Loucy (cell line): Measurements from ENCODE around the gene FBXO9.

Experiments
- H2AFZ ChIP-seq: fragments of 200-600 bp; sonication (generic); 2 replicates; pipeline ENCODE4 v1.6.0; 2016; ENCODE audit warnings: antibody characterized with exemption, mild to moderate bottlenecking, low read length, moderate library complexity
- H3F3A ChIP-seq: fragments of 200-600 bp; 2 replicates; pipeline ENCODE4 v1.6.0; 2016; ENCODE audit warnings: antibody characterized with exemption, low read depth, mild to moderate bottlenecking
- H3K27me3 ChIP-seq: fragments of 200-600 bp; sonication (generic); 2 replicates; pipeline ENCODE4 v1.6.1; 2014; ENCODE audit warnings: low read length, mild to moderate bottlenecking; ENCODE audit not compliant: insufficient read depth, poor library complexity, severe bottlenecking
- H3K36me3 ChIP-seq: fragments of 200-600 bp; sonication (generic); 2 replicates; pipeline ENCODE4 v1.6.1; 2016; ENCODE audit warnings: low read length; ENCODE audit not compliant: insufficient read depth
- H3K4me1 ChIP-seq: fragments of 200-600 bp; sonication (generic); 2 replicates; pipeline ENCODE4 v1.5.1; 2014; ENCODE audit warnings: low read length, mild to moderate bottlenecking; ENCODE audit not compliant: insufficient read depth, poor library complexity, severe bottlenecking
- H3K4me2 ChIP-seq: fragments of 200-600 bp; sonication (generic); 2 replicates; pipeline ENCODE4 v1.6.0; 2014; ENCODE audit warnings: antibody characterized with exemption, low read length, low read depth, mild to moderate bottlenecking; ENCODE audit not compliant: poor library complexity, severe bottlenecking
- H3K4me3 ChIP-seq: fragments of 200-600 bp; sonication (generic); 2 replicates; pipeline ENCODE4 v1.5.1; 2014; ENCODE audit warnings: low read length, mild to moderate bottlenecking, mixed read lengths; ENCODE audit not compliant: poor library complexity, severe bottlenecking
- H3K79me2 ChIP-seq: fragments of 200-600 bp; sonication (generic); 2 replicates; pipeline ENCODE4 v1.6.1; 2014; ENCODE audit warnings: low read length; ENCODE audit not compliant: insufficient read depth
- H3K9ac ChIP-seq: fragments of 200-600 bp; sonication (generic); 2 replicates; pipeline ENCODE4 v1.6.0; 2014; ENCODE audit warnings: mild to moderate bottlenecking, low read depth, low read length, moderate library complexity; ENCODE audit not compliant: poor library complexity, severe bottlenecking
- H3K9me2 ChIP-seq: fragments of 200-600 bp; sonication (generic); replicated peaks from 2 replicates; pipeline ENCODE4 v1.6.1; 2016; ENCODE audit warnings: low read depth, low read length, mixed read lengths
- H3K9me3 ChIP-seq: fragments of 200-600 bp; sonication (generic); 2 replicates; pipeline ENCODE4 v1.6.1; 2014; ENCODE audit warnings: mild to moderate bottlenecking, antibody characterized with exemption, low read length, low read depth; ENCODE audit not compliant: insufficient read depth
- H4K20me1 ChIP-seq: fragments of 200-600 bp; sonication (generic); 2 replicates; pipeline ENCODE4 v1.6.0; 2014; ENCODE audit warnings: antibody characterized with exemption, low read length, mild to moderate bottlenecking; ENCODE audit not compliant: insufficient read depth, poor library complexity, severe bottlenecking
- EZH2phosphoT487 ChIP-seq: fragments of 200-600 bp; IDR thresholded peaks from 2 replicates; pipeline ENCODE4 v1.6.1; 2018; ENCODE audit warnings: antibody characterized with exemption, mild to moderate bottlenecking, moderate library complexity, borderline replicate concordance
- TF ChIP-seq, protein P1 (sequence below): fragments of 200-600 bp; sonication (generic); conservative IDR thresholded peaks from 2 replicates; pipeline ENCODE4 v1.5.1; 2014; ENCODE audit warnings: mild to moderate bottlenecking, antibody characterized with exemption, low read length

FBXO9 gene

DNA sequence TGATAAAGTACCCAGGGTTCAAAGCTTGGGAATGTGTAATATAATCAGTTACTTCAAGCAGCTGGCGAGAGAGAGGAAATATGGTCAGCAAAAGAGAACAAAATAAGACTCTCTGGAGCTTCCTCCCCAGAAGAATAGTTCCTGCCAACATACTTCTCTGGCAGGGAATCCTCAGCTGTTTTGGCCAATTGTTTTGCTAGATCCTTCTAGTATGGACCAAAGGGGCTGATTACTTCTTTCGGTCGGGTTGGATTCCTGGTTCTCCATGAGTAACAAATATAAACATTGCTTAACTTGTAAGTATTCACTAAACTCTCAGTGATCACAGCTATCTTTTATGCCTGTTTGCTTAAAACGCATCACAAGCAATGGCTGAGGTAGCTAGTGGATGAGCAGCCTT is 31.4 kb upstream of the FBXO9 start:
- Histone ChIP-seq H3K4me3 (no peak overlapping the region), H3K79me2 (no peaks in the 10 kb centered on the region), H4K20me1 (no peaks in the 10 kb centered on the region), H2AFZ (no peak overlapping the region), H3K27me3 (no peaks in the 10 kb centered on the region), H3K36me3 (peaks cover 34% of the 10 kb centered on the region), H3K9me3 (no peaks in the 10 kb centered on the region), H3K9ac (no peak overlapping the region), H3K9me2 (no peaks in the 10 kb centered on the region), H3K4me2 (no peak overlapping the region), H3K4me1 (no peaks in the 10 kb centered on the region), H3F3A (no peaks in the 10 kb centered on the region)
- TF ChIP-seq, protein P1, sequence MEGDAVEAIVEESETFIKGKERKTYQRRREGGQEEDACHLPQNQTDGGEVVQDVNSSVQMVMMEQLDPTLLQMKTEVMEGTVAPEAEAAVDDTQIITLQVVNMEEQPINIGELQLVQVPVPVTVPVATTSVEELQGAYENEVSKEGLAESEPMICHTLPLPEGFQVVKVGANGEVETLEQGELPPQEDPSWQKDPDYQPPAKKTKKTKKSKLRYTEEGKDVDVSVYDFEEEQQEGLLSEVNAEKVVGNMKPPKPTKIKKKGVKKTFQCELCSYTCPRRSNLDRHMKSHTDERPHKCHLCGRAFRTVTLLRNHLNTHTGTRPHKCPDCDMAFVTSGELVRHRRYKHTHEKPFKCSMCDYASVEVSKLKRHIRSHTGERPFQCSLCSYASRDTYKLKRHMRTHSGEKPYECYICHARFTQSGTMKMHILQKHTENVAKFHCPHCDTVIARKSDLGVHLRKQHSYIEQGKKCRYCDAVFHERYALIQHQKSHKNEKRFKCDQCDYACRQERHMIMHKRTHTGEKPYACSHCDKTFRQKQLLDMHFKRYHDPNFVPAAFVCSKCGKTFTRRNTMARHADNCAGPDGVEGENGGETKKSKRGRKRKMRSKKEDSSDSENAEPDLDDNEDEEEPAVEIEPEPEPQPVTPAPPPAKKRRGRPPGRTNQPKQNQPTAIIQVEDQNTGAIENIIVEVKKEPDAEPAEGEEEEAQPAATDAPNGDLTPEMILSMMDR: no peak
- TF ChIP-seq EZH2phosphoT487: no peak

DNA sequence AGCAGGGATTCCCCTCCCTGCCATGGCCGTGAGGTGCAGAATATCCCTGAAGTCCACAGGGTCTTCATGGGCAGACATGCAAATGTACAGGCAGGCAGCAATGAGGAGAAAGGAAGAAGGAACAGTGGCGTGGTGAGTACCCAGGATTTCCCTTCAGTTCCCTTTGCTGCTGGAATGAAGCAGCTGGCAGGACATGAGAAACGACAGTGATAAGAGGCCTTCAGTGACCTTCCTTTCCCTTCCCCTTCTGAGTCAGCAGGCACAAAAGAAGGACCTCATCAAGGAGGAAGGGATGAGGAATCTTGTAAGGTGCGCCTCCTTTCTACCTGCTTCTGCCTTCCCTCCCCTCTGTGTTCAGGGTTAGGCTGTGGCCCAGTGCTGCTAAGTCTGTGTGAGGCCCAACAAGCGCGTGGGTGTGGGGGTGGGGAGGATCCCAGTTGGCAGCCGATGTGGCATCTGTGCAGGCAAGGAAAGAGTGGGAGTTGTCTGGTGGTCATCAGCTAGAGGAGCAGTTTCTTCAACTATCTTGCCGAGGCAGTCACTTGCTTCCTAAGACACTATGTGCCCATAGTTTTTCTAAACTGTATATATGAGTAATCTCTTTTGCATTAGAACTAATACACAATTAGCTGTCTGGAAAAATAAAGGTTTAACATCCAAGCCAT is 29.5 kb upstream of the FBXO9 start:
- no peak overlapping the region for H3K4me3 ChIP-seq
- no peaks in the 10 kb centered on the region for H3K79me2 ChIP-seq
- TF ChIP-seq EZH2phosphoT487: no peak
- TF ChIP-seq, protein P1: no peak
- no peaks in the 10 kb centered on the region for H4K20me1 ChIP-seq
- H3K9me2 ChIP-seq: no peaks in the 10 kb centered on the region
- no peaks in the 10 kb centered on the region for H3K4me1 ChIP-seq
- peaks cover 35% of the 10 kb centered on the region; the same call in 1 of the 2 replicates for H3K36me3 ChIP-seq
- H3K9ac ChIP-seq: no peak overlapping the region
- H3K27me3 ChIP-seq: no peaks in the 10 kb centered on the region
- H3F3A ChIP-seq: no peaks in the 10 kb centered on the region
- H3K4me2 ChIP-seq: no peak overlapping the region
- H2AFZ ChIP-seq: no peak overlapping the region
- H3K9me3 ChIP-seq: no peaks in the 10 kb centered on the region

DNA sequence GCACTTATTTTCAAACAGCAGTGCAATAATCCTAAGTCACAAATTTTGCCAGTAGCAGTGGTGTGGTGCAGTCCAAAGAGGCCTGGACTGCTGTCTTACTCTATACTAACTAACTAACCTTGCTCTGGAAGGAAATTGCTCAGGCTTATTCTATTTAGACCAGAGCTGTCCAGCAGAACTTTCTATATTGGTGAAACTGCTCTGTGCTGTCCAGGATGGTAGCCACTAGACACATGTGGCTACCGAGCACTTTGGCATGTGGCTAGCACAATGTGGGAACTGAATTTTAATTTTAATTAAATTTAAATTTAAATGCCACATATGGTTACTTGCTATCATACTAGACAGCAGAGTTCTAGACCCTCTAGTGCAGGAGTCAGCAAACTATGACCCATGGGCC is 27.1 kb upstream of the FBXO9 start:
- Histone ChIP-seq H3K9me2 (no peaks in the 10 kb centered on the region), H3K36me3 (peaks cover 24% of the 10 kb centered on the region; the same call in 1 of the 2 replicates), H3K9me3 (no peaks in the 10 kb centered on the region), H3K4me1 (no peaks in the 10 kb centered on the region), H3K79me2 (no peaks in the 10 kb centered on the region), H3K27me3 (no peaks in the 10 kb centered on the region), H2AFZ (no peak overlapping the region), H3K4me2 (no peak overlapping the region), H3K4me3 (no peak overlapping the region), H4K20me1 (no peaks in the 10 kb centered on the region), H3K9ac (no peak overlapping the region), H3F3A (no peaks in the 10 kb centered on the region)
- TF ChIP-seq EZH2phosphoT487: no peak
- TF ChIP-seq, protein P1: no peak
